ENCODE results near the gene CACNA2D3. TPM values are rescaled to one million over a fixed set of nuclear protein-coding genes. Genes with fewer than 3 reads are reported as not detected.

CACNA2D3 gene
- total and polyA plus RNA-seq, 12 donors = 0.26 to 13.7 (median 2.8) TPM; not detected in 1

DNA sequence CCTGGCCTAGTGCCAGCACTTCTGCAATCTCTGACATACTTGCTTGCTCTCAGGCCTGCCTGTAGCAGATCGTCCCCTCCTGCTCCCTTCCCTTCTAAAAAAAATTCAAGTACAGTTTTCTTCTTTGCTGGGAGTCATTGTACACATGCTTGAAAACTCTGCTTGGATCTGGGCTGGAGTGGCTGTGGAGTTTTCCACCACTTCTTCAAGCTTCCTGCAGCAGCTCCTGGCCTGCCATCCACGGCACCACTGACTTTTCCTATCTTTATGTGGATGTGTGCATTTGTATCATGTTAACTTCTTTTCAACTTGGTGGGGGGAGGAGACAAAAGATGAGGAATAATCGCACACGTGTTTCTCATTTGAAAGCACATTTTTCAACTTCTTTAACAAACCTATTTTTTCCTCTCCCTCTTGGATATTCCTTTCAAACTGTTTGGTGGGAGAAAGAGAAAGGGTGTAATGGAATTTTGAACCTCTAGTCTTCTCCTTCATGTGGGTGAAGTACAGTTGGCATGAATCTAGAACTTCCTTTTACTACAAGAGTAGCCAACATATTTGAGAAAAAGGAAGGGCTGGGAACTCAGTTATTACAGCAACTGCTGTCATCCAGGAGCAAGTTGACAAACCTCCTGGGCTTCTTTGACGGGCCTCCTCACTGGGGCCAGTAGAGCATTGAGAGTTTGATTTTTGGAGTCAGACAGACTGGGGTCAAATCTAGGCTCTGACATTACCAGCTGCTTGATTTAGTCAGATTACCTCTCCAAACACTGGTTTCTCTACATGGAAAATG lies 866.7 kb downstream of the CACNA2D3 start:
- no peak overlapping the region for H3K27ac ChIP-seq
- H3K4me3 ChIP-seq = no peak overlapping the region
- WGBS, 4 donors = 53 to 66% (median 63%) methylated on average over 5 of the region's 5 CpGs
- intact Hi-C loops (cut with DNase I) = no loop called here
- DNase-seq = peak; percentile 33 to 79 (median 62)
- peaks cover 0 to 12% of the 10 kb centered on the region in 2 donors for H3K4me1 ChIP-seq (replicated peaks in 1 of 2)
- no peaks in the 10 kb centered on the region for H3K9me3 ChIP-seq (replicated peaks in 1 of 3)
- no peaks in the 10 kb centered on the region for H3K27me3 ChIP-seq
- no peaks in the 10 kb centered on the region for H3K36me3 ChIP-seq (replicated peaks in 1 of 2)
- TF ChIP-seq POLR2A (IDR thresholded peaks at IDR 0.05) = no peak
- no peak for TF ChIP-seq CTCF (IDR thresholded peaks at IDR 0.05)

DNA sequence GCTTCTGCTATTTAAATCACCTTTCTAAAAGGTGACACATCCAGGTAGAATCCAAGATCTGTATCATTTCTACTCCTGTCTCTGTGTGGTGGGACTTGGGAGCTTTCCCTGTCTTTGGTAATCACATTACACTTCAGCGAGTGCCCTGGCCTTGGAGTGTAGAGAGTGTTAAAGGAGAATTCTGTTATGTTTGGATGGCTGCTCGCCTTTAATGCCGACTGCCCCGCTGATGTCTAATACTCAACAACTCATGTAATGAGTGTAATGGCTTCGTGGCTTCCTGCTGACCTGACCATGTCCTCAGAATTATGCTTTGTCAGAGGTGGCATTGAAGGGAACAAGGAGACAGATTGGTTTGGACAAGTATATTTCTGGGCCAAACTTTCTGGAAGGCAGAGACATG lies 871.8 kb downstream of the CACNA2D3 start:
- H3K4me3 ChIP-seq = no peak overlapping the region
- no peak for TF ChIP-seq CTCF (IDR thresholded peaks at IDR 0.05)
- no peak for TF ChIP-seq POLR2A (IDR thresholded peaks at IDR 0.05)
- no peak overlapping the region for H3K27ac ChIP-seq
- H3K36me3 ChIP-seq (replicated peaks in 1 of 2) = no peaks in the 10 kb centered on the region
- H3K27me3 ChIP-seq = no peaks in the 10 kb centered on the region
- no peaks in the 10 kb centered on the region for H3K9me3 ChIP-seq (replicated peaks in 1 of 3)
- no peak for DNase-seq
- intact Hi-C loops (cut with DNase I) = no loop called here
- WGBS, 4 donors = 56 to 83% (median 74%) methylated on average over 5 of the region's 5 CpGs
- no peaks in the 10 kb centered on the region for H3K4me1 ChIP-seq (replicated peaks in 1 of 2)

- Histone ChIP-seq H3K36me3 (replicated peaks in 1 of 2) (no peaks in the 10 kb centered on the region), H3K9me3 (replicated peaks in 1 of 3) (no peaks in the 10 kb centered on the region), H3K4me3 (no peak overlapping the region), H3K27me3 (no peaks in the 10 kb centered on the region), H3K4me1 (replicated peaks in 1 of 2) (peaks cover 0 to 7% of the 10 kb centered on the region in 2 donors), H3K27ac (no peak overlapping the region)
- 61 to 75% (median 65%) methylated on average over 5 of the region's 5 CpGs for WGBS, 4 donors
- DNase-seq = no peak
- TF ChIP-seq CTCF (IDR thresholded peaks at IDR 0.05) = no peak
- TF ChIP-seq POLR2A (IDR thresholded peaks at IDR 0.05) = no peak
- intact Hi-C loops (cut with DNase I) = no loop called here
Measured at GRCh38 chr3:54999159-54999558, 876.8 kb downstream of the CACNA2D3 start.

GRCh38 chr3:54999811-55000210 lies 877.5 kb downstream of the CACNA2D3 start:
- no peak for DNase-seq
- intact Hi-C loops (cut with DNase I) = no loop called here
- Histone ChIP-seq H3K36me3 (replicated peaks in 1 of 2) (no peaks in the 10 kb centered on the region), H3K27ac (no peak overlapping the region), H3K4me3 (no peak overlapping the region), H3K27me3 (no peaks in the 10 kb centered on the region), H3K4me1 (replicated peaks in 1 of 2) (peaks cover 0 to 7% of the 10 kb centered on the region in 2 donors), H3K9me3 (replicated peaks in 1 of 3) (no peaks in the 10 kb centered on the region)
- no peak for TF ChIP-seq CTCF (IDR thresholded peaks at IDR 0.05)
- no peak for TF ChIP-seq POLR2A (IDR thresholded peaks at IDR 0.05)
- 86 to 89% (median 86%) methylated on average over 3 of the region's 3 CpGs for WGBS, 4 donors
